Neutrophil (primary cell): ENCODE results near the gene CSAD.

ENCODE experiments used
- H3K27ac ChIP-seq: fragments of 200-600 bp; sonication (generic); 2 replicates; pipeline ENCODE4 v1.5.1; 2016; ENCODE audit warnings: mild to moderate bottlenecking, moderate library complexity
- H3K27me3 ChIP-seq: fragments of 200-600 bp; sonication (generic); 2 replicates; pipeline ENCODE4 v1.6.0; 2016; ENCODE audit warnings: mild to moderate bottlenecking
- H3K36me3 ChIP-seq: fragments of 200-600 bp; sonication (generic); 2 replicates; pipeline ENCODE4 v1.5.1; 2017
- H3K4me1 ChIP-seq, 2 experiments: fragments of 200-600 bp in 1 of 2; sonication (generic) in 1 of 2; 1 replicate in 1 of 2; 2 replicates in 1 of 2; pipeline versions ENCODE4 v1.5.1 to v1.6.1; 2013 to 2016; ENCODE audit warnings: low read depth in 1 of 2, low read length in 1 of 2, mild to moderate bottlenecking in 1 of 2, moderate library complexity in 1 of 2; ENCODE audit not compliant: control insufficient read depth in 1 of 2, insufficient read depth in 1 of 2
- H3K4me3 ChIP-seq, 2 experiments: fragments of 200-600 bp in 1 of 2; sonication (generic) in 1 of 2; 1 replicate in 1 of 2; 2 replicates in 1 of 2; pipeline ENCODE4 v1.5.1; 2013 to 2016; ENCODE audit warnings: low read depth in 1 of 2, low read length in 1 of 2, mild to moderate bottlenecking in 1 of 2, moderate library complexity in 1 of 2
- H3K9me3 ChIP-seq: fragments of 200-600 bp; sonication (generic); 2 replicates; pipeline ENCODE4 v1.5.1; 2016
- CTCF ChIP-seq: fragments of 200-600 bp; sonication (generic); IDR thresholded peaks from 2 replicates; pipeline ENCODE4 v1.5.1; 2016; ENCODE audit warnings: antibody characterized with exemption

The CSAD gene

GRCh38 chr12:53214687-53215455, 34.1 kb upstream of the CSAD start:
- Histone ChIP-seq H3K27ac (no peak overlapping the region), H3K9me3 (no peaks in the 10 kb centered on the region), H3K4me1 (peaks cover 15 to 44% of the 10 kb centered on the region in 2 experiments), H3K27me3 (peaks cover 22% of the 10 kb centered on the region), H3K4me3 (no peak overlapping the region), H3K36me3 (no peaks in the 10 kb centered on the region)
- TF ChIP-seq CTCF = no peak

- H3K27ac ChIP-seq = no peak overlapping the region
- no peak for TF ChIP-seq CTCF
- H3K4me1 ChIP-seq = peaks cover 17 to 44% of the 10 kb centered on the region in 2 experiments
- H3K4me3 ChIP-seq = no peak overlapping the region
- H3K9me3 ChIP-seq = no peaks in the 10 kb centered on the region
- H3K36me3 ChIP-seq = no peaks in the 10 kb centered on the region
- peaks cover 15% of the 10 kb centered on the region for H3K27me3 ChIP-seq
These were observed 33.5 kb upstream of the CSAD start for GRCh38 chr12:53214221-53214620.

GRCh38 chr12:53213348-53213747, 32.6 kb upstream of the CSAD start:
- Histone ChIP-seq H3K36me3 (no peaks in the 10 kb centered on the region), H3K9me3 (no peaks in the 10 kb centered on the region), H3K4me1 (peaks cover 26 to 52% of the 10 kb centered on the region in 2 experiments), H3K27me3 (peaks cover 7% of the 10 kb centered on the region), H3K4me3 (peak overlapping the region in 1 of 2 experiments; percentile 18), H3K27ac (no peak overlapping the region)
- TF ChIP-seq CTCF = peak; percentile 86

GRCh38 chr12:53212931-53213330, 32.2 kb upstream of the CSAD start:
- Histone ChIP-seq H3K27ac (no peak overlapping the region), H3K4me3 (no peak overlapping the region), H3K4me1 (peaks cover 28 to 53% of the 10 kb centered on the region in 2 experiments), H3K27me3 (peaks cover 2% of the 10 kb centered on the region), H3K9me3 (no peaks in the 10 kb centered on the region), H3K36me3 (no peaks in the 10 kb centered on the region)
- no peak for TF ChIP-seq CTCF

GRCh38 chr12:53211476-53212381, 31.0 kb upstream of the CSAD start:
- TF ChIP-seq CTCF = no peak
- peaks cover 18 to 51% of the 10 kb centered on the region in 2 experiments for H3K4me1 ChIP-seq
- H3K9me3 ChIP-seq = no peaks in the 10 kb centered on the region
- H3K36me3 ChIP-seq = no peaks in the 10 kb centered on the region
- H3K27me3 ChIP-seq = no peaks in the 10 kb centered on the region
- H3K4me3 ChIP-seq = no peak overlapping the region
- H3K27ac ChIP-seq = no peak overlapping the region
